T-helper 22 cell (primary cell): ENCODE data around the gene RANBP10.
"Not testable (repeated sequence)": the region's sequence is repeated elsewhere in the genome, so short reads cannot be mapped to it uniquely, and the experiment has no call there.

Experiments used
- DNase-seq: peaks from one replicate; pipeline ENCODE4 v3.0.0-alpha.2; 2020; ENCODE audit warnings: low read depth

The RANBP10 gene

DNA sequence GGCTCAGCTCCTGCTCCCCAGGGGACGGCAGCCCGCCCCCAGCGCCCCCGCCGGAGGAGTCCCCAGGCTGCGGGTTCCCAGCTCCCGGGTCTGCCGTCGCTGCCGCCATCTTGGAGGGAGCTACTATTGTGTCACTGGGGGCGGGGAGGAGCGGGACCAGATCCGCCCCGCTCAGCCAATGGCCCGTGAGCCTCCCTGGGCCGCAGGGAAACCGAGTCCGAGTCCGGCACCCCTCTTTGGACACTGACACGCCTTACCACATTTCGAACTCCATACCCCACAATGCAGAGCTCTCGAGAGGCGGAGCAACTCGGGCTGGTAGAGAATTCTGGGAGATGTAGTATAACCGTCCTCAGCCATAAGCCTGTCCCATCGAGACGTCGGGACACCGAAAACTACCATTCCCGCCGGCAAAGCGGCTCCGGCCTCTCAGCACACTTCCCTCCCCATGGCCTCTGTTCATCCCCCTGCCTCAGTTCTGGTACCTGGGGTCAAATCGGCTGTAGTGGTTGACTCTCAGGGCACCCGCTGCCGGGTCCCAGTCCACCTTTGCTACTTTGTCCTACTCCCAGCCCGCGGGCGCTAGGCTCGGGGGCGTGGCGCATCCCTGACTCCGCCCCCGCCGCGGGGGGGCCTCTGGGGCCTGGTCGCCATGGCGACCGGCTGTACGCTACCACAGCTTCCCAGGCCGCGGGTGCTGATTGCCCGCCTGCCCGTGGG lies at the start of gene RANBP10, which contains the start of gene TSNAXIP1:
Gene RANBP10, minus strand, starts transcription at position 133 of the 720 bp plus-strand sequence. Its CDS starts 24 bp downstream, at position 109.
Gene TSNAXIP1, plus strand, starts transcription at position 462 of the 720 bp plus-strand sequence. CDS start 261 bp downstream, outside the sequence.
- DNase-seq: peak; percentile 97

DNA sequence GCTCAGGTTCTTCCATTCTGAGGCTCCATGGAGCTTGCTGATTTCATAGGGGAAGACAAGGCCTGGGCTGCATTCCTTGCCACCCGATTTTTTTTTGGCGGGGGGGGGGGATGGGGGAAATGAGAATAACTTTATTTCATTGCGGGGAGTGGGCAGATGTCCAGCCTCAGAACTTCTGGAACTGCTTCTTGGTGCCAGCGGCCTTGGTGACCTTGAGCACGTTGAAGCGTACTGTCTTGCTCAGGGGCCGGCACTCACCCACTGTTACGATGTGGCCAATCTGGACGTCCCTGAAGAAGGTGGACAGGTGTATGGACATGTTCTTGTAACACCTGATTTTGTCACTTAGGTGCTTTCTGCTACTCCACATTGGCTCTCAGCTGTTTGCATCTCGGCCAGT lies 49.4 kb upstream of the RANBP10 start:
- DNase-seq: no peak

DNA sequence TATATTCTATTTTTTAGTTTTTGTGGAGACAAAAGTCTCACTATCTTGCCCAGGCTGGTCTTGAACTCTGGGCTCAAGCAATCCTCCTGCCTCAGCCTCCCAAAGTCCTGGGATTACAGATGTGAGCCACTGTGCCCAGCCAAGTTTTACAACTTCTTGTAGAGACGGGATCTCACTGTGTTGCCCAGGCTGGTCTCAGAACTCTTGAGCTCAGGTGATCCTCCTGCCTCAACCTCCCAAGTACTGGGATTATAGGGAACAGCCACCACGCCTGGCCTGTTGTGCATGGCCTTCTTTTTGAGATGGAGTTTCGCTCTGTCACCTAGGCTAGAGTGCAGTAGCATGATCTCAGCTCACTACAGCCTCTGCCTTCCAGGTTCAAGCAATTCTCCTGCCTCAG lies 47.3 kb upstream of the RANBP10 start:
- DNase-seq: no peak

DNA sequence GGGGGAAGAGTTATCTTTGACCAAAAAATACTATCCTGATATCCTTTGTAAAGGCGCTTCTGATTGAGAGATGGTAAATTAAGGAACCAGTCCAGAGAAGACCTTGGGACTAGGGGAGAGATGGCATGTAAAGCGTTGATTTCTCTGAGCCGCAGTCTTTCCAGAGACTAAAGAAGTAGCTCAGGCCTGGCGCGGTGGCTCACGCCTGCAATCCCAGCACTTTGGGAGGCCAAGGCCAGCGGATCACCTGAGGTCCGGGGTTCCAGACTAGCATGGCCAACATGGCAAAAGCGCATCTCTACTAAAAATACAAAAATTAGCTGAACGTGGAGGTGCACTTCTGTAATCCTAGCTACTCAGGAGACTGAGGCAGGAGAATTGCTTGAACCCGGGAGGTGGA lies 41.8 kb upstream of the RANBP10 start:
- no peak for DNase-seq

DNA sequence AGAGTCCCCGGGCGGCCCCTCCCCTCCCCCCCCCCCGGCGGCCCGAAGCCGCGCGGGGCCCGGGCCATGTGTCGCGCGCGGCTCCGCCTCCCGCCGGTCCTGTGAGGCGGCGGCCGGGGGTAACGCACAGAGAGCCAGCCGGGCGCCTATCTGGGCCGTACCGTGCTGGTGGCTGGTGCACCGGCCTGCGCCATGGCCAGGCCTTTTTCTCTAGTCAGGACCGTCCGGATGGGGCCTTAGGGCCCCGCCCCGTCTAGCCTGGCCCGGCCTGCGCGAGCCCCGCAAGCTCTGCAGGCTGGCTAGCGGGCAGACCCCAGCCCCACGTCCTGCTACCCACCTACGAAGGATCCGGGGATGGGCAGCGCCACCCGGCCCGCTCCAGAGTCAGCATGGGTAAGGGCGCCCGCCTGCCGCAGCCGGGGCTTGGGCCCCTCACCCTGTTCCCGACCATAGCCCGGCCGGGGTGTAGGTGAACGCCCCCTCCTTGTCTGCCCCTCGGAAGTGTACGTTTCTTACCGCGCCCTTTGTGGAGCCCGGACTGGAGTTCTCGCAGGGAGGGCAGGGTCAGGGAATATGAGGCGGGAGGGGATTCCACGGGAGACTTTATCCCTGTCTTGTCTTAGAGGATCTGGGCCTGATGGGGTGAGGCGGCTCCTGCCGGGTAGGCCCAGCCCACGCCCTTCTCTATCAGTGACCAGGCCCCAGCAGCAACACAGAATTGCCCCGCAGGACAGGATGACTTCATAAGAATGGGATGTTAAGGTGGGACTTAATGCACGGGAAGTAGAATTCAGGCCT lies 40.9 kb upstream of the RANBP10 start, which contains the start of gene CENPT:
Gene CENPT, minus strand, starts transcription at position 630 of the 798 bp plus-strand sequence. CDS start 13,834 bp downstream, outside the sequence.
- DNase-seq: no peak

DNA sequence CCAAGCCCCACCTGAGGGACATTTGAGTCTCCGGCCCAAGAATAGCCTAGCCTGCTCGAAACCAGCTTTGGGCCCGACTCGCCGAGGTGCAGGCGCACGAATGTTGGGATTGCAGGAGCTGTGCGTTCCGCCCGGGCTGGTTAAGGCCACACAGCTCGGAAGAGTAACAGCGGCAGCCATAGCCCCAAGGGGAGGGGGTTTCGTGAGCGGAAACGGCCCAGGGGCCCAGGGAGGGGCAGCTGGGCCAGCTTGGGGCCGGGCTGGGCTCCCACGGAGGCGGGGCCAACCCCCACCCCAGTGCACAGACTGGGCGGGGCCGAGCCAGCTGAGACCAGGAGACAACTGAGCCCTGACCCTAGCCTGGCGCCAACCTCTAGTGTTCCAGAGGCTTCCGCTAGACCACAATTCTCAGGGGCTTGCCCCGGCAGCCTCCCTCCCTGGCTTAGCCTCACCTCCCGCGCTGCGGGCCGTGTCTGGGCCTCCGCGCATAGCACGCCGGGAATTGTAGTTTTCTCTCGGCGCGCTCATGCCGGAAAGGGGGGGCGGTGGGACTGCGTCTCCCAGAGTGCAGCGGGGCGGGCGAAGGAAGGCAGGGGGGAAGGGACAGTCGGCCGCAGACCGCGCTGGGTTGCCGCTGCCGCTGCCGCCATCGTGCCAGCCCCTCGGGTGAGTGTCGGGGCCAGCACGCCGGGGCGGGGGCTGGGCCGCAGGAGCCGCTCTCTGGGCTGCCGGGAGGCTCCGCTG lies 40.1 kb upstream of the RANBP10 start, which contains the start of gene NUTF2:
Gene NUTF2, plus strand, starts transcription at position 614 of the 744 bp plus-strand sequence. CDS start 18,198 bp downstream, outside the sequence.
- peak; percentile 93 for DNase-seq

DNA sequence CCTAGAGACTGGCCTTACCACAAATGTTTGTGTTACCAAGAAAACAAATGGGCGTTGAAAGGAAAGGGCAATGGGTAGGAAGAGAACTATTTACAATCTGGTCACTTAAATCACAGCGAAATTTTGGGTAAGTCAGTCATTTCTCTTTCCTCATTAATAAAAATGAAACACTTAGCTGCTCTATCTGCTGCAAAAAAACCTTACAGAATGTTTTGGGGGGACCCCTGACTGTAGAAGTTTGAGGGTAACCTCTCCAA lies 39.6 kb upstream of the RANBP10 start:
- DNase-seq: no peak

DNA sequence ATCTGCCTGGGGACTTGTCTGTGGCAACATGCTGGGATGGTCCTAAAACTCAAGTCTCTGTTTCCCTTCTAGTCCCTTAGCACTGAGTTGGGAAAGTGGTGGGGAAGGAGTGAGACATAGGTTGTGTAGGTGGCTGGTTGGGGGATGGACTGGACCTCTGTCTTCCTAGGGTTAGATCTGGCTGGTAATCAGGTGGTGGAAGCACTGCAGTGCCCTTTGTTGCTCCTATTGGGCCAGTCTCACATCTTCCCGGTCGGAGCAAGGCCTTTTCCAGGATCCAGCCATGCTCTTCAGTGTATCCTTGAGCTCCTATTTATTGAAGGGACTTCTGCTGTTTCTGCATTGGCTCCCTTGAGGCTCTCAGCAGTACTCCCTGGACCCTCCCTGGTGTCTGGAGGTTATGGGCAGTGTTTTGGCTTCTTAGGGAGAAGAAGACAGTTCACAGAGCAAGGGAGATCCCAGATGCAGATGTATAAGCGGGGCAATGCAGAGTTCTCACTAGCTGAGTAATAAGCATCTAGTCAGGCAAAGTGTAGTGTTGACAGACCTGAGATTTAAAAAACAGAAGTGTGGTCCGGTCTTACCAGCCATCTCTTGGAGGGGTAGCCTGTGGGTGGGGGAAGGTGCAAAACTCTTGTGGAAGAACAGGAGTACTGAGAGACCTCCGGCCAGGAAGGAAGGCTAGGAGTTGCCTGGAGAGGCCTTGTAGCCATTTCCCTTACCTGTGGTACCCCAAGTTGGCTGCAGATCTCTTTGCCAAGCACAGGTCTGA lies 39.1 kb upstream of the RANBP10 start:
- DNase-seq: no peak

DNA sequence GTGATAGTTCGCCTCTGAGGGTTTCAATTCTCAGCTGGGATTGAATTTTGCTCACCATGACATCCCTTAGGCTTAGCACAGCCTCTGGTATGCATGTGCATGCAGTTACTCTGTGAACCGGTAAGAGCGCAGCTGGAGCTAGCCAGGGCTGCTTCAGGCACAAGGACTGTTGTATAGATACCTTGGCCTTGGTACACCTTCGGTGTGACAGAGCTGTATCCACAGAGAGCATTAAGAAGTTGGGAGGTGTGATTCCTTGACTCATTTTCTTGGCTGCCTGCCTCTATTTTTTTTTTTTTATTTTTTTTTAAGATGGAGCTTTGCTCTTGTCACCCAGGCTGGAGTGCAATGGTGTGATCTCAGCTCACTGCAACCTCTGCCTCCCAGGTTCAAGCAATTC lies 38.1 kb upstream of the RANBP10 start:
- no peak for DNase-seq

DNA sequence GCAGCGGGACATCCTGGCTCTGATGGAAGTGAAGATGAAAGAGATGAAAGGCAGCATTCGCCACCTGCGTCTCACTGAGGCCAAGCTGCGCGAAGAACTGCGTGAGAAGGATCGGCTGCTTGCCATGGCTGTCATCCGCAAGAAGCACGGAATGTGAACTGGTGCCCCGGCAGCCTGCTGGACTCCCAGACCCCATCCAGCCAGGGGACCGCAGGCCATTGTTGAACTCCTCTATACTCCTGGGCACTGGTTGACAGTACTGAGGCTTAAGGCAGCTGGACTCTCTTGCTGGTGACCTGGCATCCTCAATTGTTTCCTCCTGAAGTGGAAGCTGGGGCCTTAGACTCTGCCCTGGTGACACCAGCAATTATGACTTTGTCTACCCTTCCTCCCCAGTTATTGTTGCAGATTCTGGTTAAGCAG lies 37.0 kb upstream of the RANBP10 start:
- no peak for DNase-seq

DNA sequence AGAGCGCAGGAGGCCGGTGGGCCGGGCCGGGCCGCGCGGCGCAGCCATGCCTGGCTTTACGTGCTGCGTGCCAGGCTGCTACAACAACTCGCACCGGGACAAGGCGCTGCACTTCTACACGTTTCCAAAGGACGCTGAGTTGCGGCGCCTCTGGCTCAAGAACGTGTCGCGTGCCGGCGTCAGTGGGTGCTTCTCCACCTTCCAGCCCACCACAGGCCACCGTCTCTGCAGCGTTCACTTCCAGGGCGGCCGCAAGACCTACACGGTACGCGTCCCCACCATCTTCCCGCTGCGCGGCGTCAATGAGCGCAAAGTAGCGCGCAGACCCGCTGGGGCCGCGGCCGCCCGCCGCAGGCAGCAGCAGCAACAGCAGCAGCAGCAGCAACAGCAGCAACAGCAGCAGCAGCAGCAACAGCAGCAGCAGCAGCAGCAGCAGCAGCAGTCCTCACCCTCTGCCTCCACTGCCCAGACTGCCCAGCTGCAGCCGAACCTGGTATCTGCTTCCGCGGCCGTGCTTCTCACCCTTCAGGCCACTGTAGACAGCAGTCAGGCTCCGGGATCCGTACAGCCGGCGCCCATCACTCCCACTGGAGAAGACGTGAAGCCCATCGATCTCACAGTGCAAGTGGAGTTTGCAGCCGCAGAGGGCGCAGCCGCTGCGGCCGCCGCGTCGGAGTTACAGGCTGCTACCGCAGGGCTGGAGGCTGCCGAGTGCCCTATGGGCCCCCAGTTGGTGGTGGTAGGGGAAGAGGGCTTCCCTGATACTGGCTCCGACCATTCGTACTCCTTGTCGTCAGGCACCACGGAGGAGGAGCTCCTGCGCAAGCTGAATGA lies 36.4 kb upstream of the RANBP10 start:
- DNase-seq: peak; percentile 68

DNA sequence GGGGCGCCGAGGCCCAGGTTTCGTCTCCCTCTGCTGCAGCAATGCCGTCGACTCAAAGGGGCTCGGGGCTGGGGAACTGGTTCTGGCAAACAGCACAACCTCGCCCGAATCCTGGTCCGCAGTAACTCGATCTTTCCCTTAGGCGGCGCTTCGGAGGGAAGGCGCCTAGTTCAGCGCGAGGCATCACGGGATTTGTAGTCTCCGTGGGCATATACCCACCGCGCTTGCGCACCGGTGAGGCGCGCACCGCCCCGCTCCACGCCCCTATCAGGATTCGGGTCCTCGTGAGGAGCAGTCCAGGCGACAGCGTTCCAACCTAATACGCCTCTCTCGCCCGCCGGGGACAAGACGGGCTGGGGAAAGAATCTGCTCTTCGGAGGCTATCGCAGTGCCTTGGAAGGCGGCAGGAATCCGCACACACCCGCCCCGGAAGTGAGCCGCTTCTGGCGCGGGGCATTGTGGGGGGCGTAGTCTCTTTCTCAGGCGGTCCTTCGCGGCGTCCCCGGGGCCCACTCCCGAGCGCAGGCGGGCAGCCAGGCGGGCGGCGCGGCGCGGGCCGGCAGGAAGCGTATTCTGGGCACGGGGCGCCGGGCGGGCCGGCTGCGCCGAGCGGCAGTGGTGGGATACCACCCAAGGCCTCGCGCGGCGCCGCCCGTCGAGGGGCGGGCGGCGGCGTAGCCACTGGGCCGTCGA lies 35.6 kb upstream of the RANBP10 start, which contains the start of gene THAP11:
Gene THAP11, plus strand, starts transcription at position 505 of the 693 bp plus-strand sequence. CDS start 235 bp downstream, outside the sequence.
- peak; percentile 84 for DNase-seq

DNA sequence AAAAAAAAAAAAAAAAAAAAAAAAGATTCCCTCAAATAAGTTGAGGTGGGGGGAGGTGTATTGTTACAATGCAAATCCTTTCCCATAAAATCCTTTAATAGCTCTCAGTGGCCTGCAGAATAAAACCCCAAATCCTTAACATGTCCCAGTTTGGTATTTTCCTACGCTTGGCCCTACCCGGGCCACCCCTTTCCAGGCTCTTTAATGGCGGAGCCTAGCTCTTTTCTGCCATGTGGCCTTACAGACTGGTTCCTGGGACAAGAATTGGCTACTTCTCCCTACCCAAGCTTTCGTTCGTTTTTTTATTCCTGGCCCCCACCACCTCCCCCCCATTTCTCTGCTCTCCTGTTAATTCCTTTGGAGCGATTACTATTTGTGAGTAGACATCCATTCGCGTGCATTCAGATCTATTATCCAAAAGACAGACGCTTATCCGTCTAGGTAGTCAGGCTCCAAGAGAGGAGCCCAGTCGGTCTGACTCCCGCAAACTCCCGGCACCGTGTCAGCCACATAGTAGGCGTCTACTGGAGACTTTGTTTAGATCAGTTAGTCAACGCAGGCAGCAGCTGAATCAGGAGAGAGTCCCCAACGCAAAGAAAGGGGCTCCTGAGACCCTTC lies 34.9 kb upstream of the RANBP10 start:
- DNase-seq: no peak

DNA sequence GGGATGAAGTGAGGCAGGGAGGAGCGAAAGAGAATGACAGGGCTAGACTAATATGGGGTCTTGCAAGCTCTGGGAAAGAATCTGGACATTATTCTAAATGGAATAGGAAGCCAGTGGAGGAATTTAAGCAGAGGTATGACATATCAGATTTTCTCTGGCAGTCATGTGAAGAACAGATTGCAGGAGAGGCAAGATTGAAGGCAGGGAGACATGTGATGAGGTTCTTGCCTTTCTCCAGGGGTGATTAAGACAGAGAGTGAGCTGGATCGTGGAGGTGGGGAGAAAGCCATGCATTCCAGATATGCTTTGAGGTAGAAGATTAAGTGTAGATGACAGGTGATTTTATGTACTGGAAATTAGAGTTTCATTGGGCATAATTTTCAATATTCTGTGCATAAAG lies 31.5 kb upstream of the RANBP10 start:
- no peak for DNase-seq

DNA sequence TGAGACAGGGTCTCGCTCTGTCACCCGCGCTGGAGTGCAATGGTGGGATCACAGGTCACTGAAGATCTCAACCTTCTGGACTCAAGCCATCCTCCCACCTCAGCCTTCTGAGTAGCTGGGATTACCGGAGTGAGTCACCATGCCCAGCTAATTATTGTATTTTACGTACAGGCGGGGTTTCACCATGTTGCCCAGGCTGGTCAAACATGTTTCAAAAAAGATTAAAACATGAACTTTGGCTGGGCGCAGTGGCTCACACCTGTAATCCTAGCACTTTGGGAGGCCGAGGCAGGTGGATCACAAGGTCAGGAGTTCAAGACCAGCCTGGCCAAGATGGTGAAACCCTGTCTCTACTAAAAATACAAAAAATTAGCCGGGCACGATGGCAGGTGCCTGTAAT lies 30.8 kb upstream of the RANBP10 start:
- not testable (repeated sequence) for DNase-seq

DNA sequence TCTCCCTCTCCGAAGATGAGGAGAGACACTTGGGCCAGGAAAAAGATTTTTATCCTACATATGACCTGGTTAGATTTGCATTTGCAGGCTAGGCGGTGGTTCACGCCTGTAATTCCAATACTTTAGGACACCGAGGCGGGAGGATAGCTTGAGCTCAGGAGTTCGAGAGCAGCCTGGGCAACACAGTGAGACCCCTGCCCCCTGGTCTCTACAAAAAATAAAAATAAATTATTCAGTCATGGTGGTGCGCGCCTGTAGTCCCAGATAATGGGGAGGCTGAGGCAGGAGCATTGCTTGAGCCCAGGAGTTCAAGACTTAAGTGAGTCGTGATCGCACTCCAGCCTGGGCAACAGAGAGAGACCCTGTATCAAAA lies 27.9 kb upstream of the RANBP10 start:
- DNase-seq: no peak

DNA sequence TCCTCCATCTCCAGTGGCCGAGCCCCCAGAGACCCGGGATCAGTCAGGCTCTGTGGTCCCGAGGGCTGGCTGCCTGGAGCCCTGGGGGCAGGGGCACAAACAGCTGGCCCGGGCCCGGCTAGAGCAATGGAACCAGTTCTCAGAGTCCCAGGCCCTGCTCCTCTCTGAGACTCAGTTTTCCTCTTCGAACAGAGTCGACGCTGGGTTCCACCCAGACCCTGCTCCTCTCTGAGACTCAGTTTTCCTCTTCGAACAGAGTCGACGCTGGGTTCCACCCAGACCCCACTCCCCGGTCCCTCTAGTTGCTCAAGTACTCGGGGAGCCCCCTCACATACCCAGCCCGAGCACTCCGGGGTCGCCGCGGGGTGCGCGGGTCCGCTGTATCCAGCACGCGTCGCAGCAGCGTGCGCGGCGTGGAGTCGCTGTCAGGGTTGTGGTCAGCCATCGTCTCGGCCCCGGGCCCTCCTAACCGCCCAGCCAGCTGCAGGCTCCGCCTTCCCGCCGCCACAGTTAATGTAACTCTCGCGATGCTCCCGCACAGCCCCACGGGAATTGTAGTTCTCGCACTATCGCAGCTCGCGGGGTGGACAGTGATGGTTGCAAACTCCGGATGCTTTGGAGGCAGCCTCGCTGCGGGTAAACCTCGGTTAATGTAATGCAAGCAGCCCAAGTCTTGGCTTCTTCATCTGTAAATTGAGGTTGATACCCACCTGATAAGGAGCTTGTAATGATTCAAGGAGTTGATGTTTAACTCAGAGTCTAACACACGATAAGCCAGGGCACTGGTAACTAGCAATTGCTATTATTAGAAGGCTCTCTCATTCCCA lies 27.3 kb upstream of the RANBP10 start:
- peak; percentile 82 for DNase-seq

DNA sequence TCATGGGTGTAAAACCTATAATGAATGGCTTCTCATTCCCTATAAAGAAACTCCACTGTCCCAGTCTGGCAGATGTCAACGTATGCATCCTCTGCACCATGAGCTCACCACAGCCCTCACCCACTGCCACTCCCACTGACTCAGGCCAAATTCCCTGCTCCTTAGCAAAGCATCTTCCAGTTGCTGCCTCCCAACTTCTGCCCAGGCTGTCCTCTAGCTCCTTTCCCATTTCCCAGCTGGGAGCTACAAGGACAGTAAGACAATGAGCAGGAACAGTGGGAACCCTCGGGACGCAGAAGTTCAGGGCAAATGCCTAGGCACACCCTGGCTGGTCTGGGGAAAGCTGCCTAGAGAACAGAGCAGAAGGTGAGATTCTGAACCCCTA lies 26.7 kb upstream of the RANBP10 start:
- no peak for DNase-seq

DNA sequence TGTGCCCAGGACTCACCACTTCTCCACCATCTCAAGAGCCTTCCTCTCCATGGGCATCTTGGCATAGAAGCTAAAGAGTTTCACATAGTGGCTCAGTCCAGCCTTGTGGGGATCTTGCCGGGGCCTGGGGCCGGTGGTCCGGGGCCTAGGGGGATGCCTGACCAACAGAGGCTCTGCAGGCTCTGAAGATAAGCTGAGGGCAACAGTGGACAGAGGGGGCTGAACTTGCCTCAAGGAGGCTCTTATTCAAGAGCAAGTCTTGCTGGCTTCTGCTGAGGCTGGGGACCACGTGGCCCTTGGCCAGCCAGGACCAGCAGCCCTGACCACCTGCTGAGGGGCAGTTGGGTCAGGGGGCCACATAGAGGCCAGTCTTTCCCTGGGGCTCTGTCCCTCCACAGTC lies 22.3 kb upstream of the RANBP10 start:
- no peak for DNase-seq
